SIG-M5 treated with dmso at 0.1 percent for 504 hours (cell line): Measurements from ENCODE around the gene NEK9.
A peak's percentile ranks its signal among the peaks of the same experiment; 100 is the strongest.

Experiments
- DNase-seq: peaks from one replicate; lab custom pipeline; 2025; ENCODE audit not compliant: unreplicated experiment; lab: John Stamatoyannopoulos, UW

Gene NEK9

DNA sequence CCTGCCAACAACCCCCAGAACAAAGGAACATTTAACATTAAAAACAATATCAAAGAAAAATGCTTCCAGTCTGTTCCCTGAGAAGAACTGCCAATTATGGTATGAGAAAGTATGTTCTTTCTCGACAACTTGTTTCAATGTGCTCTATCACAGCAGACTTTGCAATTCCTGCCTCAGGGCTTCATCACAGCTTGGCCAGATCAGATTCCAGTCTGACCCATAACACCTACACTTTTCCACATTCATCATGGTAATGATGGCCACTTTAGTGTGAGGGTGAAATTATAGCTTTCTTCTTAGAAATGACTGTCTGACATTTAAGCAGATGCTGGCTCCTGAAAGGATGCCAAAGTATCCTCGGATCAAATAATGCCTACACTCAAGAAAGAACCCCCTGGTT is 17.0 kb downstream of the NEK9 start:
- no peak for DNase-seq

DNA sequence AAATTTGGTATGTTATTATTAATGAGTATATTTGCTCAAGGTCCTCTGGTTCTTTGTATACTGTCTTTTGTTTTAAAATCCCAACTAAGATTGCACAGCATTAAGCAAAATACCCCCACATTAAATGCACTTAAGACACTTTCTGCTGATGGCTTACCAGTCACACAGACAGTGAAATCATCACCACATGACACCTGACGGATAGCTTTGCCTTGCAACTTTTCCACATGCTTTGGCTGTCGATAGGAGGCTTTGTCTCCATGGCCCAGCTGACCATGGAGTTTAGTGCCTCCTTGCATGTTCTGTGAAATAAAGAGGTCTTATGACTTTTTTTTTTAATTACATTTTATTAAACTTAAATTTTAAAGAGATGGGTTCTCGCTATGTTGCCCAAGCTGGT is 19.7 kb downstream of the NEK9 start:
- DNase-seq = no peak

DNA sequence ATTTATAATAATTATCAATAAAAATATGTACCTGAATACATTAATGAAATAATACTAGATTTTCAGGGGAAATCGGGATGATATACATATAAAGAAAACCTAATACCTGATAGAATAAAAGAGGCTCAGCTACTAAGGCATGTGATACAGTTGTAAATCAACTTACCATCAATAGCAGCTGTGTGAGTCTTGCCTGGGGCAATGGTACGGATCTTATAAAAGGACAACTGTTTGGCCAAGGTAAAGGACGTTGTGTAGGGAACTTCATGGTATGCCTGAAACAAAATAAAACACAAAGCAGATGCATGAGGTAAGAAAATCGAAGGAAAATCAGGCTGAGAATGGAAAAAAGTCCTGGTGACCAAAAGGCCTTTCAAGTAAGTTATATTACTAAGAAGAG is 25.4 kb downstream of the NEK9 start:
- no peak for DNase-seq

DNA sequence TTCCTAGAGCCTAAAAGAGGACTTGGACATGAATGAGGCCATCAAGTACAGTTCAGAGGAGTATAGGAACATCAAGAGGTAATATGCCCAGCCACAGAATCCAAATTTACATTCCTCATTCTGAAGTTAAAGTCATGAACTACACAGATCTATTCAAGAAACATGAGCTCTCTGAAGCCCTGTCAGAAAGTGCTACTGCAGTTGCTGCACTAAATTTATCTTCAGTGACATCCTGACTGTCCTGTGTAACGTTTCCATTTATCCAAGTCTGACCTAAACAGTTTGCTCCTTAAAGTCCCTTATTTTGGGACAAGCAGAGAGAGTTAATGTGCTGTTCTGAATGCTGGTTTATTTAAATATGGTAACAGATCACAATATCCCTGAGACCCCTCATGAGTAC is 28.2 kb downstream of the NEK9 start:
- DNase-seq = no peak

GRCh38 chr14:75098212-75098611 is 28.6 kb downstream of the NEK9 start:
- DNase-seq = no peak

GRCh38 chr14:75096959-75097358 is 29.9 kb downstream of the NEK9 start:
- no peak for DNase-seq

GRCh38 chr14:75095690-75096089 is 31.2 kb downstream of the NEK9 start:
- no peak for DNase-seq

GRCh38 chr14:75094896-75095295 is 32.0 kb downstream of the NEK9 start:
- no peak for DNase-seq

- DNase-seq = no peak
Measured at GRCh38 chr14:75092698-75093097, 34.1 kb downstream of the NEK9 start.

DNA sequence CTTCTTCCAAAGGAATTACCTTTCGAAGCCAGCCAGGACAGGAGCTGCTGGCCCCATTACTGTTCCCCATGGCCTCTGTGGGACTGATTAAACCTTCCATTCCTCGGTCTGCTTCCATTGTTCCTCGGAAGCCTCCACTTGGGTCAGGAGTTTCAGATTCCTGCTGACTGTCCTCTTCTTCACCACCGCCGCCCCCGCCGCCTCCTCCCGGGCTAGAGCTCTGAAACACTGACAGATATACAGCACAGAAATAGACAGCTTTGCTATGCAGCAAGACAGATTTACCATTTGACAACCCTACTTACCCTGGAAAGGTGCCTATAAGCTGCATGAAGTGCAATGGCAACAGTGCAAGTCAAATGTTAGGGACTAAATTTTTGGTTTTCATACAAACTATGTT is 35.6 kb downstream of the NEK9 start:
- DNase-seq = no peak

DNA sequence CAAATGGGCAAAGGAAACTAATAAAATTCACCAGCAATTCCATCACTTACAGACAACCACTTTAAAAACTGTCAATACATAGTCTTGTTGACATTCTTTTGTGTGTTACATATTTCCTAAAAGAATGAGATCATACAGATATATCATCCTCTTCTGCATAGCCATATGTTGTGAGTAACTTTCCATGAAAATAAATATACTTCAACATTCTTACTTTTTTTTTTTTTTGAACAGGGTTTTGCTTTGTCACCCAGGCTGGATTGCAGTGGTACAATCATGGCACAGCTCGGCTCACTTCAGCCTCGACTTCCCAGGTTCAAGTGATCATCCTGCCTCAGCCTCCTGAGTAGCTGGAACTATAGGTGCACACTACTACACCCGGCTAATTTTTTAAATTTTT is 36.5 kb downstream of the NEK9 start:
- no peak for DNase-seq

DNA sequence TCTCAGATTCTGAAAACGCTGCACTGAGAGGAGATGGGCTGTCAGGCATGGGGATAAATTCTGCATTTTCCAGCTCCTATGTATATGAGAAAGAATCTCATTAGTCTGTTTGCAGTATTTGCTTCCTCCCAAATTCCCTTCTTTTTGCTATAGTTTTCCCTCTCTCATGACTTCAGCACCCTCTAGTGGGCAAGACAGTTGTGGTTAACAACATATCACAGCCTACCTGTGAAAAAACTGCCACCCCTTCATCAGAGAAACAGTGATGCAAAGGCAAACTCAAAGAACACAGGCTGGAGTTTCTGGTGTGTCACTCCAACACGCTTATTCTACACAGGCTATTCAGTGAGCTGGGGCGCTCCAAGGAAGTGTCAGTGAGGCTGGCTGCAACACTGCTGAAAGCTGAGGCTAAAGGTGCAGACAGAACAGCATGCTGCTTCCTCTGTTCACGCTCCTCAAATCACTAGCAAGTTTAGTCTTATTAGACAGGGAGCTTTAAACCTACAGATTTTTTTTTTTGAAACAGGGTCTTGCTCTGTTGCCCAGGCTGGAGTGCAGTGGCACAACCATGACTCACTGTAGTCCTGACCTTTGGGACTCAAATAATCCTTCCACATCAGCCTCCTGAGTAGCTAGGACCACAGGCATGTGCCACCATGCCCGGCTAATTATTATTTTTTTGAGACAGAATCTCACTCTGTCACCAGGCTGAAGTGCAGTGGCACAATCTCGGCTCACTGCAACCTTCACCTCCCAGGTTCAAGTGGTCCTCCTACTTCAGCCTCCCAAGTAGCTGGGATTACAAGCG is 38.1 kb downstream of the NEK9 start:
- peak; percentile 58 for DNase-seq

DNA sequence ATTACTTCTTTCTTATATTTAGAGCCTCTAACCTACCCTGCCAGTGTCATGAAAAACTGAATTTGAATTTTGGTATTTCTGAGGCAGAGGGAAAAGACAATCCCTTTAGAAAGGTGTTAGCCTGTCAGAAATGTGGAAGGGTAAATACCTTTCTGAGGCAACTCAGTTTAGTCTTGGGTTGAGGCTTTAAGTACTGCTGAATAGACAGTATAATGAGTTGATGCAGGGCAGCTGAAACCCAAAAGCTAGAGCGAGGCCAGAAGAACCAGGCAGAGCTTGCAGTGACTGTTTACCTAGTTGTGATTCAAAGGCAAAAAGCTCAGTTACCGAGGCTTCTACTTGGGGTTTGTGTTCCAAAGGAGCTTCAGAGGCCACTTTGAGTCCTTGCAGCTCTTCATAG is 38.7 kb downstream of the NEK9 start:
- DNase-seq = no peak

DNA sequence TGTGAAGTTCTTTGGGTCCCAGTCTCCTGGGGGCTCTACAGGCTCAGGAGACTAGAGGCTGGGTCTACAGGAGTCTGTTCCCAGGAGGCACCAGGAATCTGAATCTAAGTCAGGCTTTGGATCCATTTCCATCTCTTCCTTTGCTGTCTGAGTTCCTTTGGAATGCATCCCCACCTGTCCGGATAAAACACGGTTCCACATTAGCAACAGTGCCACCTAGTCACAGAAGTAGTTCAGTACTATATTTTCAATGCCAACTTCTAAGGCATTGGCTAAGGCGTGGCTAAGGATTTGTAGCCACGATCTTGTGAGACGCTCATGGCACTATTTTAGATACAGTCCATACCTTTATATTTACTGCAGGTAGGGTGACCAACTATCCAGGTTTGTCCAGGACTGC is 42.3 kb downstream of the NEK9 start:
- peak; percentile 34 for DNase-seq

- no peak for DNase-seq
Measured at GRCh38 chr14:75083271-75083670, 43.6 kb downstream of the NEK9 start.

- DNase-seq = no peak
Measured at GRCh38 chr14:75081660-75082229, 45.1 kb downstream of the NEK9 start.

DNA sequence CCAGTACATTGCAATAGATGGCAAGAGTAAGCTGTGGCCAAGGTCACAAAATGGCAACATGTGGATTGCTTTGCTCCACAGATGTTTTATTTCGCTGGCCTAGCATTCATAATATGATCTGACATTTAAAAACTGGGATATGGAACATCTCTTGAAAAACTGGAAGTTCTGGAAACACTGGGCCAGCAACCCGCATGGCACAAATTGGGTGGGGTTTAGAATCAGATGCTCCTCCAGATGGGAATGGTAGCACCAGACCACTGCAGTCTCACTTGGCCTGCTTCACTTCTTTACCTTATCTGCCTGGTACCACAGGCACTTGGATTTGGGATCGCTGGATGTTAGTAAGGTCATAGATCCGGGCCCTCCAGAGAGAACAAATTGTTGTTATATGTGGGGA is 47.3 kb downstream of the NEK9 start:
- DNase-seq = no peak

DNA sequence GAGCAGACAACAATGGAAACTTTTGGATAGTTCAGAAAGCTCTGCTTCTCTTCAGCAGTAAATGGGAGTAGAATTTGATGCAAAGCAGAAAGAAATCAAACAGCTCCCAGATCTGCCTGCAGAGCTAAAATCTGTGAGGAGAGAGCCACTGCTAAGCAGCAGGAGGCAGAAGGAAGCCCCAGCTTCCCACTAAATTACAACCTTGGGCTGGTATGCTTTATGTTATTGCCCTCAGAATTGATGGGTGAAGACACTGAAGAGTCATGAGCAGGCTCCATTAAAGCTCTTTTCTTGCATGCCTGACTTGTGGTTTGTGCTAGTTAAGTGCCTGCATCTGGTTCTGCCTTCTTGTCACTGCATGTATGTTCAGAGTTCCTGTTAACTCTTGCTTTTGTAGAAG is 49.1 kb downstream of the NEK9 start:
- DNase-seq = no peak

DNA sequence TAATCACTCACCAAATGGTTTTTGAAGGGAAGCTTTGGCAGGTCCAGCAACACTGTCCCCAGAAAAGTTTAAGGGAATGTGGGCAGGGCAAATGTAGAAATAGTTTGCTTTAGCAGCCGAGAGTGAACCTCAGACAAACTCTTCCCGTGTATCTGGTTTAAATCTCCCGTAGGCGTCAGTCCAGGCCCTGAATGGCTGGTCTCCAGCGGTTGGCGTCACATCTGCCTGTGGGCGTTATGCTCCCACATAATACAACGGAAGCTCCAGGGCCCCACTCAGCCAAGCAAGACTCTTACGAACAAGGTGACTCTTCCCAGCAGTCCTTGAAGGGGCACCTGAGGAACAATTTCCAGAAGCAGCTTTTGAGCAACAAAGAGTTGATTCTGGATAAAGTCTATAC is 56.5 kb downstream of the NEK9 start:
- no peak for DNase-seq

DNA sequence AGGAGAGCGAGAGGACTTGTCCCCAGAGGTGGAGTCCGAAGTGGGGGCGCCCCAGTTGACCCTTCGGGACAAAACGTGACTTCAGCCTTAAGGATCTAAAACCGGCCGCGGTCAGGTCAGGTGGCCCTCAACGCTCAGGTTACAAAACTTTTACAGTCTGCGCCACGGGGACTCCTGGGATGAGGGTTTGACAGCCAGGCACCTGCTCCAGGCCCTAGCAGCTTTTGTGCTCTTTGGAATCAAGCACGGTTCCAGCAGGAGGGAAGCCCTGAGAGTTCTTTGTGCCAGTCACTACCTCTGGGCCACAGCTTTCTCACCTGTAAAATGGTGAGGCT is 57.1 kb downstream of the NEK9 start:
- no peak for DNase-seq

- peak; percentile 59 for DNase-seq
Measured at GRCh38 chr14:75069121-75069810, 57.6 kb downstream of the NEK9 start, which contains the start of gene ZC2HC1C. Gene ZC2HC1C (plus strand): TSS chr14:75069641. CDS start chr14:75070574, 933 bp downstream.
